NCI-H2107 (cell line): Measurements from ENCODE around the gene IL1R1.

Experiments used
- DNase-seq: peaks from one replicate; lab custom pipeline; 2025; lab: John Stamatoyannopoulos, UW

The IL1R1 gene

DNA sequence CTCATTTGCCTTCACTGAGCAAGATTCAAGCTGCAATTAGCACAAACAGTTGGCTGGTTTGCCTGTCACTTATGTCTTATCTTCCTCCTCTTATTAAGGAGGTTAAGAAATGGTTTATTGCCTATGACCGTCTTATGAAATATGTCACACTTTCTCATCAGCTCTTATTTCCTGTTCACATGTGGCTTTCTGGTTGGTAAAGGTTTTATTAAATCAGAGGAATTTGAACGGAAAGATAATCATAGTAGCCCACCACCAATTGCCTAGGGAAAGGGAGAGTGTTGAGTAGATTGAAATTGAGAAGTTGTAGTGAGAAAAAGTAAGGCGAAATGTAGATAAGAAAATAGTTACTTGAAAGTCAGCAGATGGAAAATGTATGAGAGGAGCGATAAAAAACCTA, 4.2 kb upstream of the IL1R1 start:
- DNase-seq = no peak

DNA sequence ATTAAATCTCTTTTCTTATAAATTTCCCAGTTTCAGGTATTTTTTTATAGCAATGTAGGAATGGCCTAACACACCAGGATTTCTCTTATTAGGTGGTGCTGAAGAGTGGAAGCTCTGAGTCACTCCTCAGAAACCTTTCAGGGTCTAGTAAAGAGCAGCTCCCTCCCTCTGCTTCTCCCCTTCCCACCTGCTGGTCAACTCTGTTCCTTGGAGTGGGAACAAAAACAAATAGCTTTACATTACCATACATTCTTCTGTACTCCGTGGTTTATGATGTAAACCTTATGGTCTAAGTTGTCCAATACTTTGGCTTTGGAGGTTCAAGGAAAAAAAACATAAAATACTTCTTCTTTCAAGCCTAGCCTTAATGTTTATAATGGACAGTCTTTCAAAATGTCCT, 2.7 kb upstream of the IL1R1 start:
- no peak for DNase-seq

DNA sequence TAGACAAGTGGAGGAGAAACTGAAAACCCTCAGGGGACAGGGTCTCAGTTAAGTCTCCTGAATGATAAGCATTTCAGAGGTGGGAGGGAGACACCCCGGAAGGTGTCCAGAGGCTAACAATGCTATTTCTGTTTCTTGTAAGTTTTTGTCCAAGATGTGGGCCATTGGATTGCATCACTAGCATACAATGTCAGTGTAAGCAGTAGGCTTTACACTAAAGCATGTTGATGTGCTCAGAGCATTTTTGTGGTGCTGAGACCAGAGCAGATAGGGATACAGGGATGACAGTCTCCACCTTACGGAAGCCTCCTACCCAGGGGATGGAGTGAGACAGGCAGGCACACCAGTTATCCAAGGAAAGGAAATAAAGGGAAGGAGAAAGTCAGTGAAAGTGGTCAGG, 2.2 kb upstream of the IL1R1 start:
- DNase-seq = no peak

DNA sequence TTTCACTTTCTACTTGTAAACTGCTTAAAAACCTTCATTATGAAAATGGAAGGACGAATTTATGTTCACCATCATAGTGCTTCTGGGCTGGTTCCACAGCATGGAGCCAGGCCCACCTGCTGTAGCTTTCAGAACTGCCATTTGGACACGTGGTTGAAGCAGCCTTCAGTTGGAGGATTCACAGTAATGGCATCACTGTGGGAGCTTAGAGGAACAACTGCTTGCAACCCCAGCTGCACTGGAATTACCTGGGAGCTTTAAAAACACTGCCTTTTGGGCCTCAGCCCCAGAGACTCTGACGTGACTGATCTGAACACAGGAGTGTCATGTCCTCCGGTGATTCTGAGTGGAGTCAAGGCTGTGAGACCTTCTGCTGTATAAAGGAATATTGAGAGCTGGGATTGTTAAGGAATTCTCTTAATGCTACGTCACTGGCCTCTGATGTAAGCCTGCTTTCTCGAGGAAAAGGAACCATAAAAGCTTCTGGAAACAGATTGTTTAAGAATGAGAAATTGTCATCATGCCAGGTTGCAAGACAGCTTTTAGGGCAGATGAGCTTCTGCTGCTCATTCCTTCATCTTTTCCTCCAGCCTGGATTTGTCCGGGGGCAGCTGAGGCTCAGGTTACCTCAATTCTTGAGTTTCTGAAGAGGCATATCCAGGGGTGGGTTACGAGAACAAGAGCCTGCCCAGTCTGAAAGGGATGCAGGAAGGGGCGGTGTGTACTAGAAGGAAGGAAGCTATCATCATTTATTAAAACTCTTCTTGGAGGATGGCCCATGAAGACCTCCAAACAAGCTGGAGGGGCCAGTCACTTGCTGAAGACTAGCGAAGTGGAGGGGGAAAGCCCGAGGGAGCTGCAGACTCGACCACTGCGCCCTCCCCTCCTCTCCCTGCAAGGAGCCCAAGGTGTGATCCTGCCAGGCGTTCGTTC, 1.3 kb upstream of the IL1R1 start:
- DNase-seq = no peak

DNA sequence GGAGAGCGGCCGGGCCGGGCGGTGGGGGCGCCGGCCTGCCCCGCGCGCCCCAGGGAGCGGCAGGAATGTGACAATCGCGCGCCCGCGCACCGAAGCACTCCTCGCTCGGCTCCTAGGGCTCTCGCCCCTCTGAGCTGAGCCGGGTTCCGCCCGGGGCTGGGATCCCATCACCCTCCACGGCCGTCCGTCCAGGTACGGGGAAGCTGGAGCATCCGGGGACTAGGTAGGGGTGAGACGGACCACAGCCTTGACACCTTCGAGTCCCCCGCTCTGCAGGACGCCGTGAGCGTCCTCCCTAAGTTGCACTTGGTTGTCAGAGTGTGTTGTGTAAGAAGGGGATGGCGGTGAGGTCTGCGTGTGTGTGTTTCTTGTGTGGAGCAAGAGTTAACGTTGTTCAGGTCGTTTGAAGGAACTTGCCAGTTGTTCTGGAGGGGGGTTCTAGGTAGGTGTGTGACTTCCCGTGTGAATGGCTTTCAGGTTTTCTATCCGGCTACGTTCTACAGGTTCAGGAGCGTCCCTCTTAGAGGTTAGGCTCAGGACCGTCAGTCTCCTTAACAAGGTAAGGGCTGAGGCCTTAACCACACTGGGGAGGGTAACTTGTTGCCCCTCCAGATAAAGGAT, 393 bp downstream of the IL1R1 start:
- no peak for DNase-seq

GRCh38 chr2:102143450-102143985, 972 bp downstream of the IL1R1 start:
- DNase-seq = no peak

DNA sequence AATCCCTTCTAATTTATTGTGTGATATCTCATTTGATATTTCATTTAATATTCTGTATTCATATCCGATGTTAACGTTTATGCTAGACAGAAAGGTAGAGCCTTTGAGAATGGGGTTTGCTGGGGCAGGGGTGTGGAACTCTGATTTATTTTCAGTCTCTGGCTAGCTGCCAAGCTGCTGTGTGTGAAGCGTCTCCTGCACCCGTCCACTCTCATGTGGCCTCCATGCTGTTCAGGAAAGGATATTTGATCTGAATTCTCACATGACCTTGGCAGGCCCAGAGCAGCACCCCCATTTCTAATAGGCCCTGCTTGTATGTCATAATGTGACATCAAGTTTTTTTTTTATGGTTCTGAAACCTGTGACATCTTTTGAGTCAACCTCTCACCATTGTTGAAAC, 1.6 kb downstream of the IL1R1 start:
- DNase-seq = no peak

GRCh38 chr2:102145107-102145506, 2.6 kb downstream of the IL1R1 start:
- no peak for DNase-seq

GRCh38 chr2:102145934-102146333, 3.4 kb downstream of the IL1R1 start:
- DNase-seq = no peak

DNA sequence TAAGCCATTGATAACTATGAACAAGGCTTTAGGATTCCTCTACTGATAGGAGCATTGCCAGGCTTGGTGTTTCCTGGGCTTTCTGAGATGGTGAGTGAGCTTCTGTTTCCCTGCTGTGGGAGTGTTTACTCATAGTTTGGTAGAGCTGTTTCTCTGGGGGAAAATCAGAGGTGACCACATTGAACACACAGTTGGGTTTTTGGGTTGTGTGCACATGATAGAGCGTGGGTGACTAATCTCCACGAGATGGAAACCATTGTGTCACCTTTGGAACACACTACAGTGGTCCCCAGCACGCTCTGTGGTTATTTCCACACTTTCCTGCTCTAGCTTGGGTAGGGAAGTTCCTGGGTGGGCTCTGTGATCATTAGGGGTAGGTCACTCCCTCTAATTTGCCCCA, 5.4 kb downstream of the IL1R1 start:
- DNase-seq = no peak

GRCh38 chr2:102149243-102149642, 6.7 kb downstream of the IL1R1 start:
- DNase-seq = no peak

DNA sequence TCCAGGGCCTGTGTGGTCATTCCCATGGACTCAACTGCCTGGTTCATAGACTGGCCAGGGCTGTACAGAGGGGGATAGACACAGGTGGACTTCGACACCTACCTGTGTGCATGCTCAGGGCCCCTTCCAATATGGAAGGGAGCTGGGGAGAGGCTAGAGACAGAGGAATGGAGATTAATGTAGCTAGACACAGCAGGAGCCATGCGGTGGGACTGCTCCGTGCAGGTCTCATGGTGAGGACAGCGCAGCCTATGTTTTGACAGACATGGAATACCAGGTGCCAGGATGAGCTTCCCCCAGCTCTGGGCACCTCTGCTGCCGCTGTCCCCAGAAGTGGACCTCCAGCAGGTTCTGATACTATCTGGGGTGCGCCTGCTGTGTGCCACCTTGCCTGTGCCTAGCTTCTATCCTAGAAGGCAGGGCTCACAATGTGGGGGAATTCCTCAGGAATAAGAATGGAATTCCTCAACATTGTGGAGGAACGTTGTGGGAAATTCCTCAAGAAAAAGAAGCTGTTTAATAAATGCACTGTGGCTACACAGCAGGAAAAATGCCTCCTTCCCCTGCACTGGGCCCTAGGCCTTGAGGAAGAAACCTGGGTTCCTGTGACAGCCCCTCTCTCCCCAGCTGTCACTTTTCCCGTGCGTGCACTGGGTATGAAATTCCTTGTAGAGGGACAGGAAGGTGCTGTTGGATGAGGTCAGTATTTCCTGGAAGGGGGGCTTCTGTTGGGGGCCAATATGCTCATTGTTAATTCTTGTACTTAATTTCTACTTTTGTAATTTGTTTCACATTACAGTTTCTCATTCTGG, 7.3 kb downstream of the IL1R1 start:
- no peak for DNase-seq

GRCh38 chr2:102154364-102154763, 11.8 kb downstream of the IL1R1 start:
- DNase-seq = no peak

GRCh38 chr2:102154946-102155702, 12.6 kb downstream of the IL1R1 start:
- DNase-seq = no peak

GRCh38 chr2:102155703-102156515, 13.4 kb downstream of the IL1R1 start:
- no peak for DNase-seq

DNA sequence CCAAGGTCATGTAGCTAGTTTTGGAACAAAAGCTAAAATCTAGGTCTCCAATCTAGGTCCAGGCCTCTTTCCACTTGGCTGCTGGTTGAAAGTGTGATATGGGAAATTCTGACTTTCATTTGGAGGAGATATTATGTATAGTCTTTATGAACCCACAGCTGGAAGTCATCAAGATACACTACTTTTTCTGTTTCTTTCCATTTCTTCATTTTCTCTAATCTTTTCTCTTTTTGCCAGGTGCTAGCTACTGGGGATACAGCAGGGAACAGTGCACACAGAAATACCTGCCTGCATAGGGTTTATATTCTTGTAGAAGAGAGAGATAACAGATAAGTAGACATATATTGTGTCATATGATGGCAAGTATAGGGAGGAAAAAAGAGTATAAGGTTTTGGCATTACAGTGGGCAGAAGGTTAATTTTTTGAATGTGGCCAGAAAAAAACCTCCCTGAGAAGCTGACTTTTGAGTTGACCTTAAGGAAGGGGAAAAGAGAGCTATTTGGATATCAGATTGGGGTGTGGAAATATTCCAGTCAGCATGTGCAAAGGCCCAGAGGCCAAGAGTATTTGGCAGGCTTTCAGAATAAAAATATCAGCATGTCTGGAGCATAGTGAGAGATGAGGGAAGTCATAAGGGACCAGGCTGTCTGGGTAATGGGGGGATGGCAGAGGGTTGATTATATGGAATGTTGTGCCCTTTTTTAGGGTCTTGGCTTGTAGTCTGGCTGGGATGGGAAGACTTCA, 15.6 kb downstream of the IL1R1 start:
- no peak for DNase-seq

GRCh38 chr2:102159295-102159694, 16.7 kb downstream of the IL1R1 start:
- no peak for DNase-seq

DNA sequence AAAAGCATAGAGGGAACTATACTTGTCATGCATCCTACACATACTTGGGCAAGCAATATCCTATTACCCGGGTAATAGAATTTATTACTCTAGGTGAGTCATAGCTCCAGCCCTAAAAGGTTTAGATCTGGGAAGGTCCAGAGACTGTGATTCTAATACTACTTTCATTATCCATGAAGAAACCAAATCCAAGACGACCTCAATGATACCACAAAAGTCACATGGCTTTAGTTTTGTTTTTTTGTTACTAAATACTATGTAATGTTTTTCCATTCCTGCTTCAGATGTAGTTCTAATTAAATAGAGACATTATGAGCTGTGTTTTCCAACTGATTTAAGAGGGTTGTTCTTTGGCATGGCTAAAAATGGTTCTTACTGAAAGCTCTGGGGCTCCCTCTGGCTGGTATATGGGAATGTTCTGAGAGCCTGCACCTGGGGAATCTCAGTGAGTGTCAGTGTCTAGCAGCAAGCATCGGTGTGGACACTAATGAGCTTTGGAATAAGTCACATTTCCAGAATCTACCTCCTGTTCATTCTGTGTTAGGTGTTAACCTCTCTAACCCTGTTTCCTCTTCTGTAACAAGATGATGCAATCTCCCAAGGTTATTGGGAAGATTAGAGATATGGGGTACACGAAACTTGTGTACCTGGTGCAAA, 23.8 kb downstream of the IL1R1 start:
- DNase-seq = no peak

GRCh38 chr2:102168026-102168771, 25.7 kb downstream of the IL1R1 start:
- no peak for DNase-seq
